DMS79 treated with DMSO at 0.1 percent for 48 hours (cell line): ENCODE measurements around the gene GRHL1.

ENCODE experiments used
- DNase-seq: peaks from one replicate; lab custom pipeline; 2025; lab: John Stamatoyannopoulos, UW

The GRHL1 gene

GRCh38 chr2:9994462-9994861, 43.0 kb downstream of the GRHL1 start:
- no peak for DNase-seq

GRCh38 chr2:9995059-9995458, 43.6 kb downstream of the GRHL1 start:
- no peak for DNase-seq

GRCh38 chr2:9996321-9996720, 44.8 kb downstream of the GRHL1 start:
- DNase-seq = no peak

- no peak for DNase-seq
These were observed 46.4 kb downstream of the GRHL1 start for GRCh38 chr2:9997936-9998335.

GRCh38 chr2:9998916-9999654, 47.6 kb downstream of the GRHL1 start:
- no peak for DNase-seq

GRCh38 chr2:9999693-10000092, 48.2 kb downstream of the GRHL1 start:
- no peak for DNase-seq

- no peak for DNase-seq
These were observed 49.0 kb downstream of the GRHL1 start for GRCh38 chr2:10000541-10000940.

- DNase-seq = no peak
These were observed 50.1 kb downstream of the GRHL1 start for GRCh38 chr2:10001586-10001985.

GRCh38 chr2:10002109-10002508, 50.6 kb downstream of the GRHL1 start:
- DNase-seq = no peak

- no peak for DNase-seq
These were observed 51.2 kb downstream of the GRHL1 start for GRCh38 chr2:10002681-10003080.

GRCh38 chr2:10003206-10004125, 52.0 kb downstream of the GRHL1 start:
- no peak for DNase-seq

GRCh38 chr2:10004401-10004800, 52.9 kb downstream of the GRHL1 start:
- DNase-seq = no peak

GRCh38 chr2:10004836-10005235, 53.3 kb downstream of the GRHL1 start:
- DNase-seq = no peak

- DNase-seq = no peak
These were observed 54.2 kb downstream of the GRHL1 start for GRCh38 chr2:10005461-10006235.

GRCh38 chr2:10006236-10007161, 55.0 kb downstream of the GRHL1 start:
- peak; percentile 1 for DNase-seq

- no peak for DNase-seq
These were observed 55.9 kb downstream of the GRHL1 start for GRCh38 chr2:10007435-10007834.

- no peak for DNase-seq
These were observed 56.7 kb downstream of the GRHL1 start for GRCh38 chr2:10007921-10008808.

GRCh38 chr2:10008809-10009176, 57.3 kb downstream of the GRHL1 start:
- DNase-seq = no peak

- no peak for DNase-seq
These were observed 57.8 kb downstream of the GRHL1 start for GRCh38 chr2:10009271-10009810.
